Activated T-helper 1 cell treated with Interleukin-2 at 50 U/mL for 16 hours (primary cell): ENCODE data around the gene ACER1.
"Not testable (repeated sequence)": the region's sequence is repeated elsewhere in the genome, so short reads cannot be mapped to it uniquely, and the experiment has no call there.

Experiments used
- DNase-seq: peaks from one replicate; pipeline ENCODE4 v3.0.0-alpha.2; 2020; ENCODE audit warnings: low read depth

ACER1 gene

GRCh38 chr19:6355321-6356040, 22.1 kb upstream of the ACER1 start:
- not testable (repeated sequence) for DNase-seq

- no peak for DNase-seq
Observed at GRCh38 chr19:6354098-6354674, 20.8 kb upstream of the ACER1 start.

- no peak for DNase-seq
Observed at GRCh38 chr19:6352381-6353165, 19.2 kb upstream of the ACER1 start.

- no peak for DNase-seq
Observed at GRCh38 chr19:6350688-6351087, 17.3 kb upstream of the ACER1 start.

- DNase-seq, result not testable (repeated sequence)
Observed at GRCh38 chr19:6349271-6349670, 15.9 kb upstream of the ACER1 start.

GRCh38 chr19:6343462-6343861, 10.1 kb upstream of the ACER1 start:
- DNase-seq, result no peak

GRCh38 chr19:6340493-6341201, 7.2 kb upstream of the ACER1 start:
- no peak for DNase-seq

- DNase-seq, result no peak
Observed at GRCh38 chr19:6334490-6335285, 1.3 kb upstream of the ACER1 start.

GRCh38 chr19:6326815-6327214, 6.6 kb downstream of the ACER1 start:
- no peak for DNase-seq

GRCh38 chr19:6325614-6326013, 7.8 kb downstream of the ACER1 start:
- no peak for DNase-seq

GRCh38 chr19:6324757-6325156, 8.7 kb downstream of the ACER1 start:
- DNase-seq, result no peak

GRCh38 chr19:6322284-6322683, 11.1 kb downstream of the ACER1 start:
- DNase-seq, result no peak

- no peak for DNase-seq
Observed at GRCh38 chr19:6319376-6319775, 14.0 kb downstream of the ACER1 start.

GRCh38 chr19:6318772-6319171, 14.6 kb downstream of the ACER1 start:
- no peak for DNase-seq

GRCh38 chr19:6315646-6316045, 17.8 kb downstream of the ACER1 start:
- not testable (repeated sequence) for DNase-seq

- DNase-seq, result no peak
Observed at GRCh38 chr19:6313398-6313969, 19.9 kb downstream of the ACER1 start.

GRCh38 chr19:6312018-6312417, 21.4 kb downstream of the ACER1 start:
- DNase-seq, result no peak

GRCh38 chr19:6298413-6298812, 35.0 kb downstream of the ACER1 start:
- DNase-seq, result no peak

- no peak for DNase-seq
Observed at GRCh38 chr19:6297202-6297601, 36.2 kb downstream of the ACER1 start.

- DNase-seq, result no peak
Observed at GRCh38 chr19:6292006-6292405, 41.4 kb downstream of the ACER1 start.

GRCh38 chr19:6288737-6289136, 44.7 kb downstream of the ACER1 start:
- DNase-seq, result no peak
